GDM1 (cell line): ENCODE data around the gene TADA1.
A peak's percentile ranks its signal among the peaks of the same experiment; 100 is the strongest.

ENCODE experiments used
- DNase-seq: peaks from one replicate; lab custom pipeline; 2025; lab: John Stamatoyannopoulos, UW

The TADA1 gene

GRCh38 chr1:166875734-166876539 is at the start of gene TADA1:
TADA1 (minus strand) TSS chr1:166876264; CDS start chr1:166876233, 31 bp downstream.
- DNase-seq: peak; percentile 98

GRCh38 chr1:166924823-166925541 is 48.9 kb upstream of the TADA1 start:
- DNase-seq: no peak

- DNase-seq: no peak
Observed at GRCh38 chr1:166920561-166921475, 44.8 kb upstream of the TADA1 start.

GRCh38 chr1:166918956-166919316 is 42.9 kb upstream of the TADA1 start:
- DNase-seq: no peak

GRCh38 chr1:166918088-166918955 is 42.3 kb upstream of the TADA1 start:
- DNase-seq: no peak

- no peak for DNase-seq
Observed at GRCh38 chr1:166915941-166916340, 39.9 kb upstream of the TADA1 start.

GRCh38 chr1:166915042-166915441 is 39.0 kb upstream of the TADA1 start:
- DNase-seq: no peak

GRCh38 chr1:166914111-166914510 is 38.0 kb upstream of the TADA1 start:
- DNase-seq: no peak

- DNase-seq: no peak
Observed at GRCh38 chr1:166911624-166912023, 35.6 kb upstream of the TADA1 start.

GRCh38 chr1:166910396-166910994 is 34.4 kb upstream of the TADA1 start:
- DNase-seq: peak; percentile 74

GRCh38 chr1:166908942-166909341 is 32.9 kb upstream of the TADA1 start:
- DNase-seq: no peak

- no peak for DNase-seq
Observed at GRCh38 chr1:166907763-166908162, 31.7 kb upstream of the TADA1 start.

GRCh38 chr1:166907051-166907450 is 31.0 kb upstream of the TADA1 start:
- no peak for DNase-seq

- no peak for DNase-seq
Observed at GRCh38 chr1:166906647-166907046, 30.6 kb upstream of the TADA1 start.

GRCh38 chr1:166905900-166906299 is 29.8 kb upstream of the TADA1 start:
- DNase-seq: no peak

- DNase-seq: no peak
Observed at GRCh38 chr1:166905136-166905535, 29.1 kb upstream of the TADA1 start.

GRCh38 chr1:166903232-166903631 is 27.2 kb upstream of the TADA1 start:
- DNase-seq: no peak

GRCh38 chr1:166902279-166902678 is 26.2 kb upstream of the TADA1 start:
- peak; percentile 81 for DNase-seq

- no peak for DNase-seq
Observed at GRCh38 chr1:166900987-166901386, 24.9 kb upstream of the TADA1 start.

- DNase-seq: no peak
Observed at GRCh38 chr1:166899769-166900168, 23.7 kb upstream of the TADA1 start.

- DNase-seq: no peak
Observed at GRCh38 chr1:166895766-166896165, 19.7 kb upstream of the TADA1 start.
